Measurements from ENCODE around the gene ZNF175. TPM values are rescaled to one million over a fixed set of nuclear protein-coding genes. Genes with fewer than 3 reads are reported as not detected.

Gene ZNF175
- total RNA-seq, 4 donors from 2014 or later: 4.1 to 17.8 (median 9.3) TPM

DNA sequence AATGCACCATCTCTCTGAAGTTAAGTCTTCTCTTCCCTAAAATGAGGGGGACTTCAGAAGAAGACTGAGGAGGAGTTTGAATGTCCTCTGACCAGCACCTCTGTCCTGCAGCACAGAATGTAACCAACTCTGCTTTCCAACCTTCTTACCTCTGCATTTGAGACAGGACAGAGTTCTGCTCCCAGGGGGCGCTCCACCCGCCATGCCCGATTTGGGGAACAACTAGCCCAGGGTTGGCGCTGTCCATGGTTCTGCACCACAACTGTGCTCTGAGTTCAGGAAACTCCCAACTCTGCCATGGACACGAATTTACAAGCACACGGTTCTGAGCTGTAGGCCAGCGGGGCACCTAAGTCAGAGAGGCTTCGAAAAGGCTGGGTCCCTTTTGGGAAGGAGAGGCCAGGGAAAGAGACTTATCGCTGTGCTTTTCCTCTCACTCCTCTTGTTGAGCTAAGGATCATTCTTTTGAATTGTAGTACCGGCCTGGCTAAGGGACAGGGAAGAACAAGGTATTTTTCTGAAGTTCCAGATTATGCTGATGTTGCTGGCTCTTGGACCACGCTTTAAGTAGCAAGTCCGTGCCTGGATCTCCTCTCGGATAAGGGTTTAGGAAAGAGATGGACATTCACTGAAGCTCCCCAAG is 37.0 kb downstream of the ZNF175 start:
- TF ChIP-seq, protein P1, sequence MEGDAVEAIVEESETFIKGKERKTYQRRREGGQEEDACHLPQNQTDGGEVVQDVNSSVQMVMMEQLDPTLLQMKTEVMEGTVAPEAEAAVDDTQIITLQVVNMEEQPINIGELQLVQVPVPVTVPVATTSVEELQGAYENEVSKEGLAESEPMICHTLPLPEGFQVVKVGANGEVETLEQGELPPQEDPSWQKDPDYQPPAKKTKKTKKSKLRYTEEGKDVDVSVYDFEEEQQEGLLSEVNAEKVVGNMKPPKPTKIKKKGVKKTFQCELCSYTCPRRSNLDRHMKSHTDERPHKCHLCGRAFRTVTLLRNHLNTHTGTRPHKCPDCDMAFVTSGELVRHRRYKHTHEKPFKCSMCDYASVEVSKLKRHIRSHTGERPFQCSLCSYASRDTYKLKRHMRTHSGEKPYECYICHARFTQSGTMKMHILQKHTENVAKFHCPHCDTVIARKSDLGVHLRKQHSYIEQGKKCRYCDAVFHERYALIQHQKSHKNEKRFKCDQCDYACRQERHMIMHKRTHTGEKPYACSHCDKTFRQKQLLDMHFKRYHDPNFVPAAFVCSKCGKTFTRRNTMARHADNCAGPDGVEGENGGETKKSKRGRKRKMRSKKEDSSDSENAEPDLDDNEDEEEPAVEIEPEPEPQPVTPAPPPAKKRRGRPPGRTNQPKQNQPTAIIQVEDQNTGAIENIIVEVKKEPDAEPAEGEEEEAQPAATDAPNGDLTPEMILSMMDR (IDR thresholded peaks at IDR 0.05): peak in 3 of 4 experiments; percentile 16 to 28 (median 27)
- TF ChIP-seq POLR2A (IDR thresholded peaks at IDR 0.05): no peak
- intact Hi-C loops (cut with DNase I; ENCODE audit: low total_unique reads): no loop called here

GRCh38 chr19:51610576-51610975 is 39.5 kb downstream of the ZNF175 start:
- H3K27me3 ChIP-seq: no peaks in the 10 kb centered on the region
- H3K36me3 ChIP-seq: no peaks in the 10 kb centered on the region

More for the DNA sequence above, 37.0 kb downstream of the ZNF175 start:
- H3K4me3 ChIP-seq: no peak overlapping the region
- no peaks in the 10 kb centered on the region for H3K4me1 ChIP-seq
- H3K27ac ChIP-seq: no peak overlapping the region
- no peaks in the 10 kb centered on the region for H3K9me3 ChIP-seq
- no peaks in the 10 kb centered on the region for H3K36me3 ChIP-seq
- no peaks in the 10 kb centered on the region for H3K27me3 ChIP-seq
- peak; percentile 39 to 43 for DNase-seq

DNA sequence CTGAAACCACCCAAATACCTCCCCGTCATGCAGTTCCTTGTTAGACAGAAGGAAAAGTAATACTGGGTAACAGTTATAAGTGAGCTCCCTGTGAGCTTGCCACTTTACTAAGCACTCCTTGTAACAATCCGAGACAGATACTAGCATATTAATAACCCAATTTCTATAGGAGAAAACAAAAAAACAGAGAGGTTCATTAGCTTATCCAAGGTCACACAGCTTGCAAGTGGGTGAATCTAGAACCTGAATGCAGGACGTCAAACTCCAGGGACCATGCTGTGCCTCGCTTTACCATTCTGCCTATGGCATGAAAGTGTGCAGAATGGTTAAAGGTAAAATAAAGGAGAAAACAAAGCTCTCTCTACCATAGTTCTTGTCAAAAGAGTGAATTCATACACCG is 43.7 kb downstream of the ZNF175 start:
- no peaks in the 10 kb centered on the region for H3K4me1 ChIP-seq
- intact Hi-C loops (cut with DNase I; ENCODE audit: low total_unique reads): no loop called here
- H3K9me3 ChIP-seq: no peaks in the 10 kb centered on the region

More at GRCh38 chr19:51610576-51610975, 39.5 kb downstream of the ZNF175 start:
- Histone ChIP-seq H3K27ac (no peak overlapping the region), H3K4me1 (no peaks in the 10 kb centered on the region), H3K4me3 (no peak overlapping the region), H3K9me3 (no peaks in the 10 kb centered on the region)
- TF ChIP-seq, protein P1 (IDR thresholded peaks at IDR 0.05): no peak
- no peak for TF ChIP-seq POLR2A (IDR thresholded peaks at IDR 0.05)
- intact Hi-C loops (cut with DNase I; ENCODE audit: low total_unique reads): no loop called here
- no peak for DNase-seq

GRCh38 chr19:51615991-51616390 is 44.9 kb downstream of the ZNF175 start:
- Histone ChIP-seq H3K9me3 (no peaks in the 10 kb centered on the region), H3K27me3 (no peaks in the 10 kb centered on the region), H3K27ac (no peak overlapping the region), H3K36me3 (no peaks in the 10 kb centered on the region), H3K4me3 (no peak overlapping the region), H3K4me1 (no peaks in the 10 kb centered on the region)
- intact Hi-C loops (cut with DNase I; ENCODE audit: low total_unique reads): no loop called here
- TF ChIP-seq, protein P1 (IDR thresholded peaks at IDR 0.05): no peak
- TF ChIP-seq POLR2A (IDR thresholded peaks at IDR 0.05): no peak
- DNase-seq: no peak

More for the DNA sequence above, 43.7 kb downstream of the ZNF175 start:
- DNase-seq: no peak
- TF ChIP-seq, protein P1 (IDR thresholded peaks at IDR 0.05): no peak
- no peak for TF ChIP-seq POLR2A (IDR thresholded peaks at IDR 0.05)
- H3K27me3 ChIP-seq: no peaks in the 10 kb centered on the region
- H3K27ac ChIP-seq: no peak overlapping the region
- no peaks in the 10 kb centered on the region for H3K36me3 ChIP-seq
- H3K4me3 ChIP-seq: no peak overlapping the region

DNA sequence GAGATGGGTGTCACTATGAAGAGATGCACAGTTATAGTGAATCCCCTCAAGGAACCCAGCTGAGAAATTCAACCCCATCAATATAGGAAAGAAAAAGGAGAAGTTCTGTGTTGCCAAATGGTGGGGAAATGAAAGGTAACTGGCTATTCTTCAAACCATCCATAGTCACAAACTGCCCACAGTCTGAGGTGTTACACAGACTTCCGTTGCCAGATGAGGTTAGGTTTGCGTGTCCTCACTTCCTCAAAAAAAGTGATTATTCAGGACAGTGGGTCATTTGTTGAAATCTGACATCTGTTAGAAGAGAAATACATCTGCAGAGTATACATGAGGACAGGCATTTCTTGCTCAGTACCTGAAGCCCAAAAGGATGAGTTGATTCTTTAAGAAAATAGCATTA is 50.1 kb downstream of the ZNF175 start:
- Histone ChIP-seq H3K27ac (no peak overlapping the region), H3K36me3 (no peaks in the 10 kb centered on the region), H3K4me1 (no peaks in the 10 kb centered on the region), H3K27me3 (no peaks in the 10 kb centered on the region), H3K4me3 (no peak overlapping the region), H3K9me3 (no peaks in the 10 kb centered on the region)
- DNase-seq: no peak
- no peak for TF ChIP-seq POLR2A (IDR thresholded peaks at IDR 0.05)
- TF ChIP-seq, protein P1 (IDR thresholded peaks at IDR 0.05): no peak
- intact Hi-C loops (cut with DNase I; ENCODE audit: low total_unique reads): no loop called here
